ENCODE results near the gene FAM83C. TPM values are rescaled to one million over a fixed set of nuclear protein-coding genes. Genes with fewer than 3 reads are reported as not detected.

FAM83C gene
- total RNA-seq, 1 experiment from 2014 or later, result not detected

DNA sequence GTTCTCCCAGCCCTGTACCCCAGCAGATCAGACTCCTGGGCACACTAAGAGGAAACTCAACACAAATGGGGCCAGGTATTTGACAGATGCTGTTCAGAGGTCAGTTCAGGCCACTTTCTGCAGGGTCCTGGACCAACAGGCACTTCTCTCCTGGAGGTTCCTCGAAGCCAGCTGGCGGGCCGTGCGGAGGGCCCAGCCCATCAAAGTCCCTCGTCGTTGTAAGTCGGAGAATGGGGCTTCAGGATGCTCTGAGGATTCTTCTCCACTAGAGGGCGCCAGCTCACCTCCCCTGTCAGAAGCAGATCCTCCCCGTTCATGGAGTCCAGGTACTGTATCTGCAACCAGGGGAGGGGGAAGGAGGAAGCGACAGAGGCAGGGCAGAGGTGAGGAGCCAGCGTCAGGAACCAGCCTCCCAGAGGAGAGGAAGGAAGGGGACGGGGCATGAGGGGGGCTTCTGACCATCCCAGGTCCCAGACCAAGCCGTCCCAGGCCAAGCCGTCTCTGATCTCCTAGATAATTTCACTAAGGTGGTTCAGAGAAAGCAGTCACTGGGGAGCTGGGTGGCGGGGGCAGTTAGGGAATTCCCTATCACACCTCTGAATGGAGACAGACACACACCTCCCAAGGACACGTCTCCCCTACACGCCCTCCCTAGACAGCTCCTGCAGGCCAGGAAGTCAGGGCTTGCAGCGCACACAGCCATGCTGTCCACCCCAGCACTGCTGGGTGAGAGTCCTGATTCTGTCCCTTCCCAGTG is 11.7 kb upstream of the FAM83C start:
- in situ Hi-C loops (cut with HindIII; ENCODE audit: low pct_unique_long_range_greater_than_20kb, low sequenced_read_pairs), result no loop called here
- DNase-seq (ENCODE audit: low read depth), result peak; percentile 89

DNA sequence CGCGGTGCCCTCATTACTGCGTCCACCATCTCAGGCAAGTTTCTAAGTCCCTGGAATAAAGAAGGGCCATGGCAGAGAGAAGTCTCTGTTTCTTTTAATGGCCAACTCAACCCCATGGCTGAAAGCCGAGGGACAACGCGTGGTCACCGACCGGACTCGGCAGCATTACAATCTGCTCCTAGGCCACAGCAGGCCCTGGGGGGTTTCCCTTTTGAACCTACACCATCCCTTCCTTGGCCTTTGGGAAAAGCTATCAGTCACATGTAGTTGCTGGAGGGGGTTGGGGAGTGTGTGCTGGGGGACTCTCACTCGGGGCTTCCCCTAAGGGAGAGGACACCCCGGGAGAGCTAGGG is 11.1 kb upstream of the FAM83C start:
- in situ Hi-C loops (cut with HindIII; ENCODE audit: low pct_unique_long_range_greater_than_20kb, low sequenced_read_pairs), result no loop called here
- no peak for DNase-seq (ENCODE audit: low read depth)

DNA sequence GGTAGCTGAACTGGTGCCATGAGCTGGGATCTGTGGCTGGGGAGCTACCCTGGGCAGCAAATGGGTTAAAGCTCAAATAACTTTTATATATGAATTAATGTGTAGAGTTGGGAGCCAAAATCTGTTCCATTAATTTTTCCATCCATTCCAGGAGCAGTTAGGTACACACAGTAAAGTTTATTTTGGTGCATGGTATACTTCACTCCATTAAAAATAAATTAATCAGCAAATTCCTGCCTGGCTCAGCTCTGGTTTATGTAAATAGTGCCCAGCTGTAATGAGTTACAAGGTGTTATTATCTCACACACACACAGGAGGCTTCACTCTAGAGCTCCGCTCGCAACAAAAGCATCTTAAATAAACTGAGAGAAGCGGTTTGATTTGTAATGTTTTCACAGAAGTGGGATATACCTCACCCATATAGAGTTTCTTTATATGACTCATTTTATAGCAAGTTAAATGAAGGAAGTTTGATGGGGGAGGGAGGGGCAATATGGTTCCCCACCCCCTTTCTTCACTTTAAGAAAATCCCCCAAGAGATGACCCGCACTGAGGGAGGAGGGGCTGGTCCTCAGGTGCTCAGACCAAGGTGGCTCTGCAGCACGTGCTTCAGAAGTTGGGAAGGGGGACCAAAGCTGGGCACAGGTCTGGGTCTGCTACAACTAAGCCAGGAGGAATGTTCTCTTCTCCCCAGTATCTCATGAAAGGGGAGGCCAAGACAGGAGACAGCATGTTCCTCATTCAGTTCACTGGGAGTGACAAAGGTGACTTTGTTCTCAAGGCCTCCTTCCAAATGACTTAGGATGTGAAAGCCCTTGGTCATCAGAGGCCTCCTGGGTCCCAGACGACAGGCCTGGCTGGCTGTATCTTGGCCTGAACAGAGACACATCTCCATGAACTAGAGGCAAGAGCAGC is 10.5 kb upstream of the FAM83C start:
- peak; percentile 76 for DNase-seq (ENCODE audit: low read depth)
- in situ Hi-C loops (cut with HindIII; ENCODE audit: low pct_unique_long_range_greater_than_20kb, low sequenced_read_pairs), result no loop called here

DNA sequence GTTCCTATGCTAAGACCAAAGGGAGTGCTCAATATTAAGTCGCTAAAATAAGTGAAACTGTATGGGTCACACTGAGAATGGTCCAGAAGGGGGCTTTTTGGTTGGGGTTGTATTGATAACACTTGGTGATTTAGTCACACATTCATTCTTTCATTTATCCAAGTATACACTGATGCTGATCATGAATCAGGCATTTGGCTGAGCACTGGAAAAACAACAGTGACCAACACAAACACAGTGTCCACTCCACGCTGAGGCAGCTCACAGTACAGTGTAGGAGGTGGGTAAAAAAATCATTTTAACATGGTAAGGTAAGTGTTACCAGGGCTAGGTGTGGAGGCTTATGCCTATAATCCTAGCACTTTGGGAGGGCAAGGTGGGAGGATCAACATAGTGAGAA is 9.2 kb upstream of the FAM83C start:
- in situ Hi-C loops (cut with HindIII; ENCODE audit: low pct_unique_long_range_greater_than_20kb, low sequenced_read_pairs), result no loop called here
- no peak for DNase-seq (ENCODE audit: low read depth)

DNA sequence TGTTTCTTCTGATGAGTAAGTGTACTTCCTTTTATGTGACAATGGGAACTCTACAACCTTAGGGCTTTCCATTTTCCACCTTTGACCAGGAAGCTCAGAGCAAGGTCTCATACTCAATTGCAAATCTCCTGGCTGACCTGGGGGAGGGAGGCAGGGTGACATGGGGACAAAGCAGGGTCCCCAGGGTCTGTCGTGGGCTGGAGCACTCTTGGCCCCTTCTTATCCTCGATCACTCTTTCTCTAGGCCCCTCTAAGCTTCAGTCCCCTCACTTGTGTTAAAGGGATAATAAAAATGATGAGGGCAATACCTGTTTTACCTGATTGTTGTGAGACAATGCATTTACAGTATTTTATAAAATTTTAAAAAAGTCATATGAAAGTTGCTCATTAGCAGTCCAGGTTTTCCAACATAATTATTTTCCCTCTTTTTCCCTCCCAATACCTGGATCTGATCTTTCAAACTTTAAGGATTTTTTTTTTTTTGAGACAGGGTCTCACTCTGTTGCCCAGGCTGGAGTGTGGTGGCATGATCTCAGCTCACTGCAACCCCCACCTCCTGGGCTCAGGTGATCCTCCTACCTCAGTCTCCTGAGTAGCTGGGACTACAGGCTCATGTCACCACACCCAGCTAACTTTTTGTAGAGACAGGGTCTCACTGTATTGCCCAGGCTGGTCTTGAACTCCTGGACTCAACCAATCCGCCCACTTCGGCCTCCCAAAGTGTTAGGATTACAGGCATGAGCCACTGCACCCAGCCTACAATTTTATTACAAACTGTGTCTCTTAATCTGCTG is 8.4 kb upstream of the FAM83C start:
- no peak for DNase-seq (ENCODE audit: low read depth)
- in situ Hi-C loops (cut with HindIII; ENCODE audit: low pct_unique_long_range_greater_than_20kb, low sequenced_read_pairs), result no loop called here

DNA sequence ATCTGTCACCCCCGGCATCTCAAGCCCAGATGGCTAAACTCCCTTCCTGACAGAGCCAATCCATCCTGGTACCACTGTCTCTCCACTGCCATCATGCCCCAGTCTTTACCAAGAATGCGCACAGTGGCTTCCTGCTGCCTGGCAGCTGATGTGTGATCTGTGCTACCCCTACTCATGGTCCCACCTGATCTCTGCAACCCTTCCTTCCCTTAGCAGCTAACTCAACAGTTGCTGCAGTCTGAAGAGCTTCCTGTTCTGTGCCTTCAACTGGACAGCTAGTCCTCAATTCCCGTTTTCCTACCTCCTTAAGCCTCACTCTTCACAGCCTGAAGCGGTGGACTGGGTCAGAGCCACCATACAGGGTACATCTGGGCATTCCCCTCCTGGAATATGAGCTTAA is 7.6 kb upstream of the FAM83C start:
- in situ Hi-C loops (cut with HindIII; ENCODE audit: low pct_unique_long_range_greater_than_20kb, low sequenced_read_pairs), result no loop called here
- no peak for DNase-seq (ENCODE audit: low read depth)

DNA sequence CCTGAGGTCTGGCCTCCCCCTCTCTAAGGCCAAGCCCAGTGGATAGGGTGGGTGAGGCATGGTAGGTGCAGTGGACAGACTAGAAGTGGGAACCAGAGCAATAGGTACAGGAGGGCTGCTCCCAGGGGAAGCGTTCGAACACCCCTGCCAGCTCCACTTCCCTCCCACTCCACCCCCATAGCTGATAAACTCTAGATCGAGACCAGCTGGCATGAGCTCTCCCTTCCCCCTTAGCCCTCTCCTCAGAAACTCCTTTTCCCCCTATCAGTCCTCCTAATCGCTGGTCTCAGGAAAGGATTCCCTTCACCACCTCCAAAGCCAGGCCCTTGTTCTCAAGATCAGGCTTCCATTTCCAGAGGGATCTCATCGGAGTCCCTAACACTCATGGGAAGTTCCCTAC is 6.0 kb upstream of the FAM83C start:
- no peak for DNase-seq (ENCODE audit: low read depth)
- in situ Hi-C loops (cut with HindIII; ENCODE audit: low pct_unique_long_range_greater_than_20kb, low sequenced_read_pairs), result no loop called here

DNA sequence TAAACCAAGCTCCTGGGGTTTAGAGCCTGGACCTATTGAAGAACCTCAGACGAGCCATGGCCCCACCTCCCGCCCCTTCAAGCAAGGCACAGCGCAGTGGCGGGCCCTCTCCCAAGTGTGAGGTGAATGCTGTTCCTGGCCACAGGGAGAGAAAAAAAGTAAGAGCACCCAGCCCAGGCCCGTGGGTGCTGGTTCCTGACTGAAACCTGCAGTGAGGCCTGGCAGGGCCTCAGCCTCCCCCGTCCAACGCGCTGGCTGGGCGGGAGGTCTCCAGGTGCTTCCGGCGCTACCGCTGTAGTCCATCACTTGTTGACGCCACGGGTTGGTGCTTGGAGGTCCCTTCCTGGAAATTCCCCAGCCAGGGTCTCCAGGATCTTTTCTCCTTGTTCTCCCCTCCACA is 5.5 kb upstream of the FAM83C start:
- in situ Hi-C loops (cut with HindIII; ENCODE audit: low pct_unique_long_range_greater_than_20kb, low sequenced_read_pairs), result no loop called here

DNA sequence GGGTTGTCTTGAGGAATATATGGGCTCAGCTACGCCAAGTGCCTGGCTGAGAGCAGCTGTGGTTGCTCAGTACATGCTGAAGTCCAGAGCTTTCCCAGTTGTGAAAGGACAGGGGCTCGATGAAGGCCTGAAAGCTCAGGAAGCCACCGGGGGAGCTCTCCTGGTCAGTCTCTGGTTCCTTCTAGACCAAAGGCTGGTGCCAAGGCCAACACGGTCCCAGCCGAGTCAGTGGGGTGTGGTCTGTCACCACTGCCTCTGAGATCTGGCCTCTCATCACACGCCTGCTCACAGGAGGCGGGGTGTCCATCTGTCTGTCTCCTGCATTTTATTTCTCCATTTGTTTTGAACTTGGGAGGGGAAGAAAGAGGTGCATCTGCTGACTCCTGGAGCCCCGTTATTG is 4.9 kb upstream of the FAM83C start:
- in situ Hi-C loops (cut with HindIII; ENCODE audit: low pct_unique_long_range_greater_than_20kb, low sequenced_read_pairs), result no loop called here
- peak; percentile 50 for DNase-seq (ENCODE audit: low read depth)

More for the DNA sequence above, 5.5 kb upstream of the FAM83C start:
- DNase-seq (ENCODE audit: low read depth), result no peak

DNA sequence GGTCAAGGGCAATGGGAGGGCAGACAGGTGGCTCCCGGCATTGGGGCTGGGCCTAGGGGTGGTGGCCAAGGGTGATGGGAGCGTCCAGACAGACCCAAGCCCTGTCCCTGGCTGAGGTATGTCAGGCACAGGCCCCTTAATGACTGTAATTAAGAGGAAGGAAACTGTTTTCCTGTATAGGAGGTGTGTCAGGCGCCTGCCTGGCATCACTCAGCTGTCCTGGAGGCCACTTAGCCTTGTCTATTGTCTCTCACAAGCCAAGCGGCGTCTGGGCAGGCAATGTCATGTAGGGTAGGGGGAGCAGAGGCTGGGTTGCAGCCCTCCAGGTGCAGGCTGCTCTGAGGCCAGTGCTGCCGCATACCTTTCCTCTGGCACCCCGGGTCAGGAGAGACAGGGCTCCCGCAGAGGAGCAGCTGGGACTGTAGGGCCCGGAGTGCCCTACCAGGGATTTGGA is 3.9 kb upstream of the FAM83C start:
- DNase-seq (ENCODE audit: low read depth), result no peak
- in situ Hi-C loops (cut with HindIII; ENCODE audit: low pct_unique_long_range_greater_than_20kb, low sequenced_read_pairs), result no loop called here

DNA sequence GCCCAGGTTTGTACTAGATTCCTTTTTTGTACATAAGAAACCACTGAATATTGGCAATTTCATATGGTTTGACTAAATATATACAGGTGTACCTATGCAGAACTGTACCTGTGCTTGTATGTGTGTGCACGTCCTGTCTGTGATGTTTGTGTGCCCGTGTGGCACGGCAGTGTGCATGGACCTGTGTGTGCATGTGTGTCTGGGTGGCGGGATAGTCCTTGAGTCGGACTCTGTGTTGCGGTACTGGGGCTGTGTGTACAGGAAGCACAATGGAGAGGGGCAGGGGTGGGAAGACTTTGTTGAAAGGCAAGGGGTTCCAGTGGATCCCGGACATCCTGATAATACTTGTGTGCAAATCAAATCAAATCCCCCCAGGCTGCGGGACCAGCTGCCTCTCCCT is 3.4 kb upstream of the FAM83C start:
- in situ Hi-C loops (cut with HindIII; ENCODE audit: low pct_unique_long_range_greater_than_20kb, low sequenced_read_pairs), result no loop called here
- no peak for DNase-seq (ENCODE audit: low read depth)

DNA sequence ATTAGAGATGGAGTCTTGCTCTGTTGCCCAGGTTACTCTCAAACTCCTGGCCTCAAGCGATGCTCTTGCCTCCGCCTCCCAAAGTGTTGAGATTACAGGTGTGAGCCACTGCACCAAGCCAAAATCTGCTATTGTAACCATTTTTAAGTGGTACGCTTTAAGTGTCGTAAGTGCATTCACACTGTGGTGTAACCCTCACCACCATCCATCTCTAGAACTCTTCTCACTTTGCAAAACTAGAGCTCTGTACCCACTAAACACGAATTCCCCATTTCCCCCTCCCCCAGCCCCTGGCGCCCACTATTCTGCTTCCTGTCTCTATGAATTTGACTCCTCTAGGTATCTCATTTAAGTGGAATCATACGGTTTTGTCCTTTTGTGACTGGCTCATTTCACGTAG is 2.8 kb upstream of the FAM83C start:
- in situ Hi-C loops (cut with HindIII; ENCODE audit: low pct_unique_long_range_greater_than_20kb, low sequenced_read_pairs), result no loop called here

DNA sequence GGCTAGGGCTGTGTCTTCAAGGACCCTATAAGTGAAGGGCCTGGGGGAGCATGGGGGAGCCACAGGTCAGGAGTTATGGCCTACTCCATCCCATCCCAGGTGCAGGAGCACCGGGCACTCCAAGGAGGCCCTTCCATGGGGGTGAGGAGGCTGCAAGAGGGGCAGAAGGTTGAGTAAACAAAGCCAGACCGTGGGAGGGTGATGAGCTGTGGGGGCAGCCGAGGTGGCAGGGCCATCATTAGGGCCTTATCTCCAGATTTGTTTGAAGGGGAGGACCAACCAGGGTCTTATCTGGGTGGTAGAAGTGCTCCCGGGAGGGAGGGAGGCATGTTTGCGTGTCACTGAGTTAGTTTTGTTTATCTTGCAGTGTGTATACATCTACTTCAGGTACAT is 2.1 kb upstream of the FAM83C start:
- in situ Hi-C loops (cut with HindIII; ENCODE audit: low pct_unique_long_range_greater_than_20kb, low sequenced_read_pairs), result no loop called here
- no peak for DNase-seq (ENCODE audit: low read depth)

More for the DNA sequence above, 2.8 kb upstream of the FAM83C start:
- no peak for DNase-seq (ENCODE audit: low read depth)

DNA sequence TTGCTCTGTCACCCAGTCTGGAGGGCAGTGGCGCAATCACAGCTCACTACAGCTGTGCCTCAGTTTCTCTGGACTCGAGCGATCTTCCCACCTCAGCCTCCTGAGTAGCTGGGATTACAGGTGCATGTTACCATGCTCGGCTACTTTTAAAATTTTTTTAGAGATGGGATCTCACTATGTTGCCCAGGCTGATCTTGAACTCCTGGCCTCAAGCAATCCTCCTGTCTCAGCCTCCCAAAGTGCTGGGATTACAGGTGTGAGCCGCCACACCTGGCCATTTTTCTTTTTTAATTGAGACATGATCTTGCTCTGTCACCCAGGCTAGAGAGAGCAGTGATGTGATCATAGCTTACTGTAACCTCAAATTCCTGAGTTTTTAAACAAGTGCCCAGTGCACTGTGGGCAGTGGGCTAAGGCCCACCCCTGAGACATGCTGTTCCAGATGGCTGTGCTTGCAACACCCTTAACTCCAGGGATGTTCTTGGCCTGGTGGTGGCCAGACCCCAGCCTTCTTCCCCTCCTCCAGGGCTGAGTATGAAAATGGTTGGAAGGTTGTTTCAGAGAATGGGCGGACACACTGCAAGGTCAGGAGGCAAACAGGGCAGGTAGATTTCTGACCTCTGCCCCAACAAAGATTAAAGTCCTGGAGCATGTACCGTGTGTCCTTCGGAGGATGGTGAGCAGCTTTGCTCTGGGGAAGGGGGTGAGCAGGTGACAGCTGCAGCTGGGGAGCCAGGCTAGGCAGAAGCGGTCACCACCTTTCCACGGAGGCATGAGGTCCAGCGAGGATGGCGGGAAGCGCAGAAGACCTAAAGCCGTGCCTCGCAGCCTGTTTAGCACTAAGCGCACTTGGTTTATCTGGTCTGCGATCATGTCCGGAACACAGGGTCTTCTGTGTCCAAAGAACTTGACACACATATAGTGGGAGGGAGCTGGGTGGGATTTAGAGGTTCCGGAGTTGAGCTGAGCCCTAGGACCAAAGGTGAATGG is 1.4 kb upstream of the FAM83C start:
- DNase-seq (ENCODE audit: low read depth), result no peak
- in situ Hi-C loops (cut with HindIII; ENCODE audit: low pct_unique_long_range_greater_than_20kb, low sequenced_read_pairs), result no loop called here

DNA sequence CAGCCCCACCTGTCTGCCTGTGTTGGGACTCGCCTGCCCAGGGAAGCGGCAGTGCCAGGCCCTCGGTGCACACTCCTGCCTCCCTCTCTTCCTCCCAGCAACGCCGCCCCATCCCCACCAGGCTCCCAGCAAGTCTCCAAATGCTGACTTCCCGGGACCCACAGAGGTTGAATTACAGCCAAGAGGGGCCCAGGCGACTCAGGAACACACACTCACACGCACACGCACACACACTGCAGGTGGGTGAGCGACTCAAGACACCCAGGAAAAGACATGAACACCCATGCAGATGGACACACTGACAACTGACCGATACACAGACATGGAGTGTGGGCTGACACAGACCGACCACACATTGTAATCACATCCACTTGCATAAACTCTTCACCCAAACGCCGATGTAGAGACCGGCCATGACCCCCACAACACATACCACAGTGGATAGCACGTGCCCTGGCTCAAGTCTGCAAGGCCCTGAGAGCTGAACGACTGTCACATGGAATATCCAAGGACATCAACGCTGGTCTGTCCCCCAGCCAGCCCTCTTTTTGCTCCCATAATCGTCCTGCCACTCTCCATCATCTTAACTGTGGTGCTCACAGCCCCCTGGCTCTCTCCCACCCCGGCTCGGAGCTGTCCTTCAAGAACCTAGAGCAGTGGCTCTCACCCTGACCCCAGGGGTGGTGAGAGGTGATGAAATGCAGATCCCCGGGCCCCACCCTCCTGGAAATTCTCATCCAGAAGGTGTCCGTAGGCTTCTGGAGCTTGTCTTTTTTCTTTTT is 470 bp upstream of the FAM83C start:
- DNase-seq (ENCODE audit: low read depth), result no peak
- in situ Hi-C loops (cut with HindIII; ENCODE audit: low pct_unique_long_range_greater_than_20kb, low sequenced_read_pairs), result no loop called here

DNA sequence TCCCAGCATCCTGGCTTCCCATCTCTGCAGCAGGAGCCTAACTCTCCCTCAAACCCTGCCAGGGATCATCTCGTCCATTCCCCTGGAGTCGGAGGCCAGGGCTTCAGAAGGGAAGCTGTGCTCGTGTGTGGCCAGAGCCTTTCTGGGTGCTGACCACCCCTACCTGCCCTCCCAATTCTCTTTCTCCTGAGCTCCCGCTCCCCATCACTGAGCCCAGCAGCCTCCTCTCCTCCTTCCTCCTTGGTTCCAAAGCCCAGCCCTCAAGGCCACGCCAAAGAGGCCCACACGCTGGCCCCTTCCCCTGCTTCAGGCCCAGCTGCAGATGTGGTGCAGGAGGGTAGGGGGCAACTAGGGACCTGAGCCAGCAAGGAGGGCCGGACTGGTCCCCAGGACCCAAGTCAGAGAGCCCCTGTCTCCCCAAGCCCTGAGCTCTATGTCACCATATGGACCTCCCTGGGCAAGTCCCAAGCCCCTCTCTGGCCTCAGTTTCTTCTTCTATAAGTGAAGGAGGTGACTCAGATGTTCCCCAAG is 1.3 kb downstream of the FAM83C start:
- no peak for DNase-seq (ENCODE audit: low read depth)
- in situ Hi-C loops (cut with HindIII; ENCODE audit: low pct_unique_long_range_greater_than_20kb, low sequenced_read_pairs), result no loop called here

Data from Caki2 (cell line).